ENCODE data around the gene DLGAP5.

The DLGAP5 gene

GRCh38 chr14:55103971-55104954, 87.1 kb downstream of the DLGAP5 start:
- TF ChIP-seq CTCF (IDR thresholded peaks at IDR 0.05; ENCODE audit: borderline replicate concordance, insufficient read depth, low read depth, low read length), result no peak
- no peak overlapping the region for H3K4me3 ChIP-seq (ENCODE audit: low read depth, low read length)

- no peak for TF ChIP-seq CTCF (IDR thresholded peaks at IDR 0.05; ENCODE audit: borderline replicate concordance, insufficient read depth, low read depth, low read length)
- H3K4me3 ChIP-seq (ENCODE audit: low read depth, low read length), result no peak overlapping the region
Observed at GRCh38 chr14:55103005-55103640, 88.3 kb downstream of the DLGAP5 start.

- no peak for TF ChIP-seq CTCF (IDR thresholded peaks at IDR 0.05; ENCODE audit: borderline replicate concordance, insufficient read depth, low read depth, low read length)
- H3K4me3 ChIP-seq (ENCODE audit: low read depth, low read length), result no peak overlapping the region
Observed at GRCh38 chr14:55102141-55102621, 89.2 kb downstream of the DLGAP5 start.

- no peak overlapping the region for H3K4me3 ChIP-seq (ENCODE audit: low read depth, low read length)
Observed at GRCh38 chr14:55101698-55102097, 89.7 kb downstream of the DLGAP5 start.

GRCh38 chr14:55099756-55100155, 91.6 kb downstream of the DLGAP5 start:
- TF ChIP-seq CTCF (IDR thresholded peaks at IDR 0.05; ENCODE audit: borderline replicate concordance, insufficient read depth, low read depth, low read length), result no peak
- no peak overlapping the region for H3K4me3 ChIP-seq (ENCODE audit: low read depth, low read length)

More at GRCh38 chr14:55101698-55102097, 89.7 kb downstream of the DLGAP5 start:
- TF ChIP-seq CTCF (IDR thresholded peaks at IDR 0.05; ENCODE audit: borderline replicate concordance, insufficient read depth, low read depth, low read length), result no peak

- no peak overlapping the region for H3K4me3 ChIP-seq (ENCODE audit: low read depth, low read length)
- TF ChIP-seq CTCF (IDR thresholded peaks at IDR 0.05; ENCODE audit: borderline replicate concordance, insufficient read depth, low read depth, low read length), result no peak
Observed at GRCh38 chr14:55098561-55098898, 92.9 kb downstream of the DLGAP5 start.
